ENCODE data around the gene MCM3AP.

MCM3AP gene

DNA sequence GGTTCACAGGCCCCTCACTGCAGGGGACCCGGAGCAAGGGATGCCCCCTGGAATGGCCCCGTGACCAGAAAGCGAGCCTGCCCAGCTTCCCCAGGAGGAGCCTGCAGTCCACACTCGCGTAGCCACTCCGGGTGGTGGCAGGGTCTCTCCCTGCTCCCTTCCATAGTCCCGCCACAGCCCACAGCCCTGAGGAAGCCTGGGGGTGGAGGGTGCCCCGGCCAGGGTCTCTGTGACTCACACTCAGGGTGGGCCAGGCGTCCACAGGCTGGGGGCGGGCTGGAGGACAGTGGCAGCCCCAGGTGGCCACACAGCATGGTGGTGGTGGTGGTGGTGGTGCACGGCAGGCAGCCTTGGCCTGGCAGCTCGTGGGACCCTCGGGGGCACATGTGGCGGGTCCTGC is 16.3 kb upstream of the MCM3AP start:
- TF ChIP-seq, protein P1, sequence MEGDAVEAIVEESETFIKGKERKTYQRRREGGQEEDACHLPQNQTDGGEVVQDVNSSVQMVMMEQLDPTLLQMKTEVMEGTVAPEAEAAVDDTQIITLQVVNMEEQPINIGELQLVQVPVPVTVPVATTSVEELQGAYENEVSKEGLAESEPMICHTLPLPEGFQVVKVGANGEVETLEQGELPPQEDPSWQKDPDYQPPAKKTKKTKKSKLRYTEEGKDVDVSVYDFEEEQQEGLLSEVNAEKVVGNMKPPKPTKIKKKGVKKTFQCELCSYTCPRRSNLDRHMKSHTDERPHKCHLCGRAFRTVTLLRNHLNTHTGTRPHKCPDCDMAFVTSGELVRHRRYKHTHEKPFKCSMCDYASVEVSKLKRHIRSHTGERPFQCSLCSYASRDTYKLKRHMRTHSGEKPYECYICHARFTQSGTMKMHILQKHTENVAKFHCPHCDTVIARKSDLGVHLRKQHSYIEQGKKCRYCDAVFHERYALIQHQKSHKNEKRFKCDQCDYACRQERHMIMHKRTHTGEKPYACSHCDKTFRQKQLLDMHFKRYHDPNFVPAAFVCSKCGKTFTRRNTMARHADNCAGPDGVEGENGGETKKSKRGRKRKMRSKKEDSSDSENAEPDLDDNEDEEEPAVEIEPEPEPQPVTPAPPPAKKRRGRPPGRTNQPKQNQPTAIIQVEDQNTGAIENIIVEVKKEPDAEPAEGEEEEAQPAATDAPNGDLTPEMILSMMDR (IDR thresholded peaks at IDR 0.05; ENCODE audit: low read depth, low read length), result no peak
- no peak for DNase-seq (ENCODE audit: low read depth, low spot score)
- in situ Hi-C loops (cut with HindIII; ENCODE audit: low sequenced_read_pairs), result no loop called here
- no peak overlapping the region for H3K4me3 ChIP-seq (ENCODE audit: low read depth, low read length)

DNA sequence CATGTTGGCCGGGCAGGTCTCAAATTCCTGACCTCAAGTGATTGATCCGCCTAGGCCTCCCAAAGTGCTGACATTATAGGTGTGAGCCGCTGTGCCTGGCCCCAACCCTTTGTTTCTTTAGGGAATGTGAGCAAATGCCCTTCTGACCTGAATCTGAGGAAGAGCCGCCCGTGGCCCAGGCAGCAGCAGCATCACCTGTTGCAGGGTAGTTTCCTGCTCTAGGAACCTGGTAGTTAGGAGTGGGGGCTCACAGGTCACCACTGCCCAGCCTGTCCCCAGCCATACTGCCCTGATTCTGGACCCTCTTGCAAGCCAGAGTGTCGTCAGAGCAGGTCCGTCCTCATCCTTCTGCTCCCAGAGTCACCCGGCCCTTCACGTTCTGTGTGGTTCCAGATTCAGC is 13.8 kb upstream of the MCM3AP start:
- no peak overlapping the region for H3K4me3 ChIP-seq (ENCODE audit: low read depth, low read length)
- in situ Hi-C loops (cut with HindIII; ENCODE audit: low sequenced_read_pairs), result no loop called here
- no peak for DNase-seq (ENCODE audit: low read depth, low spot score)
- TF ChIP-seq, protein P1 (IDR thresholded peaks at IDR 0.05; ENCODE audit: low read depth, low read length), result no peak

DNA sequence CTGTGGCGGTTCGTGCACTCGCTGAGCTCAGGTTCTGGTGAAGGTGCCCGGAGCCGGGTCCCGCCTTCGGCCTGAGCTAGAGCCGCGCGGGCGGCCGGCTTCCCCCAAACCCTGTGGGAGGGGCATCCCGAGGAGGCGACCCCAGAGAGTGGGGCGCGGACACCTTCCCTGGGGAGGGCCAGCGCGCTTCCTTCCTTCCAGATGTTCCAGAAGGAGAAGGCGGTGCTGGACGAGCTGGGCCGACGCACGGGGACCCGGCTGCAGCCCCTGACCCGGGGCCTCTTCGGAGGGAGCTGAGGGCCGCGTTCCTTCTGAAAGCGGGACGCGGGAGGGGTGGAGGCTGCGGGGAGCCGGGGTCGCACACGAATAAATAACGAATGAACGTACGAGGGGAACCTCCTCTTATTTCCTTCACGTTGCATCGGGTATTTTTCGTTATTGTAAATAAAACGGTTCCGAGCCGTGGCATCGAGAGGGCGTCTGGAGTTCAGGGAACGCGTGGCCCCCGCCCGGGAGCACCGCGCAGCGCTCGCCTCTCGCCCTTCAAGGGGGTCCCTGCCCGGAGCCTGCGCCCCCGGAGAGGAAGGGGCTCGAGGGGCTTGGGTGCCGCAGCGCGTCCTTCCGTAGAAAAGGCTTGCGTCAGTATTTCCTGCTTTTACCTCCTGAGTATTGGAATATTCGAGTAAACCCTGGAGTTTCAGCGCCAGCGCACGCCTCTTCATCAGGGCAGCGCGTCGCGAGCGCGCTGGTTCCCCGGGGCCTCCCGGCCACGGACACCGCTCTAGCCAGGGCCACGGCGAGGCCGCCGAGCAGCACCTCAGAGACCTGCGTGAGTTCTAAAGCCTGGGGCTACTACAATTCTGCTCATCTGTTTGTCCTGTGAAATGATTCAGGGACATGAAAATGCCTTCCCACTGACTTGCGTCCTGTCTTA is 12.2 kb upstream of the MCM3AP start:
- in situ Hi-C loops (cut with HindIII; ENCODE audit: low sequenced_read_pairs), result no loop called here
- DNase-seq (ENCODE audit: low read depth, low spot score), result peak; percentile 29
- H3K4me3 ChIP-seq (ENCODE audit: low read depth, low read length), result peak overlapping the region; percentile 21
- TF ChIP-seq, protein P1 (IDR thresholded peaks at IDR 0.05; ENCODE audit: low read depth, low read length), result no peak

DNA sequence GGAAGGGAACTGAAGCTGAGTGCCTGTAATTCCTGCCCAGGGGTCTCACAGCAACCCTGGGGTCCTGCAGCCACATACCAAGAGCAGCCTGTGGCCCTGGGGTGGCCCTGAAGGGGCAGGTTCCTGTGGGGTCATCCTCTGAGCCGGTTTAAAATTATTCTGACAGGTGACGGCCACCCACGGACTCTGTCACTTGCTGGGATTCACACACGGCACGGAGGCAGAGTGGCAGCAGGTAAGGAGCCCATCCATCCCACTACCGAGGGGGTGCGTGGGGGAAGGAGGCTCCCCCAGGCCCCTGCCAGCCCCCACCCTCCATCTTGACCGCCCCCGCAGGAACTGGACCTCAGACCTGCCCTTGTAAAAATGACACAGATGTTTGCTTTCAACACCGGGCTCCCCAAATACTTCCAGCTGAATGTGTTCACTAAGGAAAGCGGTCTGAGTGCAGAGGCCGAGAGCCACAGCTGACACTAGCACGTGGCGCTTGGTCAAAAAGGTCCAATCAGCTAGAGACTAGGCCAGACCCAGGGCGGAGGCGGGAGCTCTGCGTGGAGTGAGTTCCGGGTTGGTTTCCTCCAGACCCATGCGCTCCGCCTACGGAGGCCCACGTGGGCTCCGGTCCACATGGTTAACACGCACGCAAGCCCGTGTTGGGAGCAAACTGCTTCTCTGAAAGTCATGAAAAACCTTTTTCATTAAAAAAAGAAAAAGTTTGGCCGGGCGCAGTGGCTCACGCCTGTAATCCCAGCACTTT is 10.8 kb upstream of the MCM3AP start:
- TF ChIP-seq, protein P1 (IDR thresholded peaks at IDR 0.05; ENCODE audit: low read depth, low read length), result no peak
- peak; percentile 41 for DNase-seq (ENCODE audit: low read depth, low spot score)
- in situ Hi-C loops (cut with HindIII; ENCODE audit: low sequenced_read_pairs), result no loop called here
- no peak overlapping the region for H3K4me3 ChIP-seq (ENCODE audit: low read depth, low read length)

DNA sequence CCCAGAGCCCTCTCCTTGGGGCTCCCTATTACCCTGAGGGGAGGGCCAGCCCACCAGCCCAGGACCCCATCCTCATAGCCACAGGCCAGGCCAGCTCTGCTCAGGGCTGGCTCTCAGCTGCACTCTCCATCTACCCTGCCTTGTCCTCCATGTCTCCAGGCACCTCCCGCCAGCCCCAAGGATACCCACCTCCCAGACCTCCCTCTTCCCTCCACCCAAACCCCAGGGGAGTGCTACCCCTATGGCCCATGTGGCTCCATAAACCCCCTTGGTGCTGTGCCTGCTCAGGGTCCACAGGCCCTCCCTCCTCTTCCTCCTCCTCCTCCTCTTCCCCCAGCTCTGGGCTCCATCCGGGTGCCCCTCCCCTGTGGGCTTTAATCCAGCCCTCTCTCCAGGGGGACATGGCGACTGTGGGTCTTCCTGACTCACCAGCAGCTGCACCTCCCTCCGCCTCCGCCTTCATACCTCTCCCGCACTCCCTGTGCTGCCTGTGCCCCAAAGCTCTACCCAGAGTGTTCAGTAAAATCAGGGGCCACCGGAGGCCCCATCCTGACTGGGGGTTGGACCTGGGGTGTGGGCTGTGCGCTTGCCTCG is 9.9 kb upstream of the MCM3AP start:
- in situ Hi-C loops (cut with HindIII; ENCODE audit: low sequenced_read_pairs), result no loop called here
- TF ChIP-seq, protein P1 (IDR thresholded peaks at IDR 0.05; ENCODE audit: low read depth, low read length), result no peak
- no peak overlapping the region for H3K4me3 ChIP-seq (ENCODE audit: low read depth, low read length)
- DNase-seq (ENCODE audit: low read depth, low spot score), result peak; percentile 67

DNA sequence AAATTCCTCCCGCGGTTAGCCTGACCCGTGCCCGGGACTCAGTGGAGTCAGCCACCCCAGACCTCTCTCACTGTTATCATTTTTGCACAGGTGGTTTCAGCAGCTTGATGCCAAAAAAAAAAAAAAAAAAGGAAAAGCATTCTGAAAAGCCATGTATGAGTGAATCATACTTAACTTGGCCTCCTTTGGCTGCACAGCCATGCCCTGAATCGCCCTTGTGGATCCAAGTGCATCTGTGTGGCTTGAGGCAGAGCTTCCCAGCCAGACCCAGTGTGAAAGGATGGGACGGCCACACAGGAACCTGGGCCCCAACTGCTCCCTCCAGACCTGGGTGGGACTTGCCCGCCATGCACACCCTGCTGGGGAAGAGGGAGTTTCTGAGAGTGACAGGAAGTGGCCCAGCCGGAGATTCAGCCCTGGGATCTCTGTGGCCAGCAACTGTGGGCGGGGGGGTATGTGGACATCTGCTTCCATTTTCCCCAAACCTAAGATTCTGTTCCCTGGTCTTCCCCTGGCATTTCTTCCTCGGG is 9.3 kb upstream of the MCM3AP start:
- DNase-seq (ENCODE audit: low read depth, low spot score), result peak; percentile 67
- TF ChIP-seq, protein P1 (IDR thresholded peaks at IDR 0.05; ENCODE audit: low read depth, low read length), result no peak
- H3K4me3 ChIP-seq (ENCODE audit: low read depth, low read length), result no peak overlapping the region
- in situ Hi-C loops (cut with HindIII; ENCODE audit: low sequenced_read_pairs), result no loop called here

All from astrocyte of the spinal cord (primary cell).